Measurements from ENCODE around the gene SEC61A1.

Gene SEC61A1

GRCh38 chr3:128113817-128114794 is 61.9 kb downstream of the SEC61A1 start:
- DNase-seq (ENCODE audit: low read depth, low spot score) = no peak

All from brain pericyte (primary cell).